IPS-11a (cell line): ENCODE measurements around the gene PRPH.
"Not testable (repeated sequence)": the region's sequence is repeated elsewhere in the genome, so short reads cannot be mapped to it uniquely, and the experiment has no call there.

Source experiments
- H3K4me3 ChIP-seq: one replicate; pipeline ENCODE4 v1.5.1; 2013; ENCODE audit warnings: low read depth, low read length, control low read depth

PRPH gene

GRCh38 chr12:49276304-49277290 lies 18.4 kb upstream of the PRPH start:
- H3K4me3 ChIP-seq = no peak overlapping the region

GRCh38 chr12:49277466-49277865 lies 17.5 kb upstream of the PRPH start:
- no peak overlapping the region for H3K4me3 ChIP-seq

- no peak overlapping the region for H3K4me3 ChIP-seq
Observed at GRCh38 chr12:49279706-49280159, 15.2 kb upstream of the PRPH start.

GRCh38 chr12:49280545-49280944 lies 14.4 kb upstream of the PRPH start:
- H3K4me3 ChIP-seq = not testable (repeated sequence)

GRCh38 chr12:49282302-49282701 lies 12.6 kb upstream of the PRPH start:
- H3K4me3 ChIP-seq = no peak overlapping the region

- not testable (repeated sequence) for H3K4me3 ChIP-seq
Observed at GRCh38 chr12:49282740-49283375, 12.1 kb upstream of the PRPH start.

- H3K4me3 ChIP-seq = no peak overlapping the region
Observed at GRCh38 chr12:49283541-49284429, 11.2 kb upstream of the PRPH start.

GRCh38 chr12:49284672-49285071 lies 10.3 kb upstream of the PRPH start:
- H3K4me3 ChIP-seq = no peak overlapping the region

- H3K4me3 ChIP-seq = no peak overlapping the region
Observed at GRCh38 chr12:49287876-49288275, 7.1 kb upstream of the PRPH start.

- H3K4me3 ChIP-seq = no peak overlapping the region
Observed at GRCh38 chr12:49288412-49288853, 6.5 kb upstream of the PRPH start.

- no peak overlapping the region for H3K4me3 ChIP-seq
Observed at GRCh38 chr12:49288922-49289555, 5.9 kb upstream of the PRPH start.

- H3K4me3 ChIP-seq = no peak overlapping the region
Observed at GRCh38 chr12:49292729-49293055, 2.3 kb upstream of the PRPH start.

- no peak overlapping the region for H3K4me3 ChIP-seq
Observed at GRCh38 chr12:49293056-49293956, 1.6 kb upstream of the PRPH start.

- H3K4me3 ChIP-seq = no peak overlapping the region
Observed at GRCh38 chr12:49294086-49294803, 702 bp upstream of the PRPH start.

GRCh38 chr12:49294804-49295081 lies 204 bp upstream of the PRPH start:
- H3K4me3 ChIP-seq = no peak overlapping the region

GRCh38 chr12:49296034-49296835 lies 1.3 kb downstream of the PRPH start:
- no peak overlapping the region for H3K4me3 ChIP-seq

GRCh38 chr12:49296836-49297694 lies 2.1 kb downstream of the PRPH start:
- peak overlapping the region; percentile 20 for H3K4me3 ChIP-seq

- H3K4me3 ChIP-seq = no peak overlapping the region
Observed at GRCh38 chr12:49297695-49298060, 2.7 kb downstream of the PRPH start.
